Mesenteric fat pad (tissue), 1 donor: Measurements from ENCODE around the gene NCAPH2. TPM values are rescaled to one million over a fixed set of nuclear protein-coding genes. Genes with fewer than 3 reads are reported as not detected.
"Not testable (repeated sequence)": the region's sequence is repeated elsewhere in the genome, so short reads cannot be mapped to it uniquely, and the experiment has no call there.

Experiments used
- DNase-seq: peaks from one replicate; pipeline ENCODE4 v3.0.0-alpha.2; 2020; ENCODE audit warnings: low spot score
- total RNA-seq: library from RNA; stranded (reverse); fragmentation: NEBNext Ultra II Directional; extraction: Animal tissue kit (Norgen Biotek cat#: 25700); gene quantifications from one replicate; pipeline ENCODE4 v1.2.1, GENCODE V29; 2021
- donor health status: DM: yes; HTN: yes; CAD: no.

Gene NCAPH2
- total RNA-seq, 1 donor from 2014 or later: 25.0 TPM

DNA sequence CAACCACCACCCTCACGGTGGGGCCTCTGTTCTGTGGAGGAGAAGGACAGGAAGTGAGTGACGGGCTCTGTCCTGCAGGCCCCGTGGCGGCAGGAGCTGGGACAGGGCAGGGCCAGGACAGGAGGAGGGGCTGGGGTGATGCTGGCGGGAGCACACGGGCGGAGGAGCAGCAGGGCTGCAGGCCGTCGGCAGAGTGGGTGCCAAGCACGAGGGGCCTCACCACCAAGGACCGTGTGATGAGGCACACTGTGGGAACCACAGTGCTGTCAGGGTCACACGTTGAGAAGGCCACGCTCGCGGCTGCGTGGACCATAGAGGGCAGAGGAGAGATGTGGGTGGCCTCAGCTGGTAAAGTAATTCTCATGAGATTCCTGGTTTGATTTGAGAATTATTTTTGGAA lies 8.9 kb downstream of the NCAPH2 start:
- DNase-seq: no peak

DNA sequence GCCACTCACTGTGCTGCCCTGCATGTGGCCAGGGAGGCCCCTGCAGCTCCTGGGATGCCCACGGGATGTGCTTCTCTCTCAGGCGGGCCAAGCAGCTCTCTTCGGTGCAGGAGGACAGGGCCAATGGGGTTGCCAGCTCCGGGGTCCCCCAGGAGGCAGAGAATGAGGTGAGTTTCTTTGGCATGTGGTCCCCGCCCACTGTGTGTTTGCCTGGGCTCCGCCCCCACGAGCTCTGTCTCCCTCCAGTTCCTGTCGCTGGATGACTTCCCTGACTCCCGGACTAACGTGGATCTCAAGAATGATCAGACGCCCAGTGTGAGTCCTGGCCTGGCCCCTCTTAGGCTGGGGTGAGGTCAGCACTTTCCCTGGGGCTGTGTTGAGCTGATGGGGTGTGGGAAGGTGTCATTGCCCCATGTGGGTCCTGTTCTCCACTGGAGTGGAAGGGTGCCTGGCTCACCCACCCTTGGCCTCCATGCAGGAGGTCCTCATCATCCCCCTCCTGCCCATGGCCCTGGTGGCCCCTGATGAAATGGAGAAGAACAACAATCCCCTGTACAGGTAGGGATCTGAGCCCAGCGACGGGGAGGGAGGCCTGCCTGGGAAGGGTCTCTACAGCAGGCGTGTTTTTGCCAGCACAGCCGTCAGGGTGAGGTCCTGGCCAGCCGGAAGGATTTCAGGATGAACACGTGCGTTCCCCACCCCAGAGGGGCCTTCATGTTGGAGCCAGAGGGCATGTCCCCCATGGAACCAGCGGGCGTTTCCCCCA lies 9.7 kb downstream of the NCAPH2 start:
- DNase-seq: no peak

GRCh38 chr22:50518606-50519005 lies 10.6 kb downstream of the NCAPH2 start:
- DNase-seq: no peak

GRCh38 chr22:50519151-50519550 lies 11.1 kb downstream of the NCAPH2 start:
- DNase-seq: no peak

DNA sequence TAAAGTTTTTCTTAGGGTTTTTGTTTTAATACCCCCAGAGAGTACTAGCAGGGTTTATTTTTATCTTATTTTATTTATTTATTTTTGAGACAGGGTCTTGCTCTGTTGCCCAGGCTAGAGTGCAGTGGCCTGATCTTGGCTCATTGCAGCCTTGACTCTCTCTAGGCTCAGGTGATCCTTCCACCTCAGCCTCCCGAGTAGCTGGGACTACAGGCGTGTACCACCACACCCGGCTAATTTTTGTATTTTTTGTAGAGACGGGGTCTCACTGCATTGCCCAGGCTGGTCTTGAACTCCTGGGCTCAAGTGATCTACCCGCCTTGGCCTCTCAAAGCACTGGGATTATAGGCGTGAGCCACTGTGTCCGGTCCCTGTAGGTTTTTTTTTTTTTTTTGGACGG lies 12.2 kb downstream of the NCAPH2 start:
- not testable (repeated sequence) for DNase-seq

DNA sequence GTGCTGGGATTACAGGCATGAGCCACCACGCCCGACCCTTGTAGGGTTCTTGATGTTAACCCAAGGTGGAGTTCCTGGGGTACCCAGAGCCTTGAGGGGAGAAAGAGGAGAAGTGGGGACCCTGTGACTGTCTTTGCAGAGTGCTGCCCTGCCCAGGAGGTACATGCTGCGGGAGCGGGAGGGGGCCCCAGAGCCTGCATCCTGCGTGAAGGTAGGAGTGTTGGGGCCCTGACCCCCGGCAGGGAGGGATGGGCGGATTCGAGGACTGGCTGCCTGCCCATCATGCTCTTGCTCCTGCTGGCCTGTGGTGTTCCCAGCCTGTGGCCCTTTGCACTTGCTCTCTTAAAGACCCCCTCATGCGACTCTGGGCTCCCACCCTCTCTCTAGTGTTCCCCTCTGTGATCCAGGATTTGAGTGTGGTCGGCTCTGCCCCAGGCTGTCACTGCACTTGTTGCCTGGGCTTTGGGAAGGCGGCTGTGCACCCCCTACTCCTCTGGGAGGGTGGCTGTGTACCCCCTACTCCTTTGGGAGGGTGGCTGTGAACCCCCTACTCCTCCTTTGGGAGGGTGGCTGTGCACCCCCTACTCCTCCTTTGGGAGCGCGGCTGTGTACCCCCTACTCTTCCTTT lies 12.9 kb downstream of the NCAPH2 start:
- no peak for DNase-seq

DNA sequence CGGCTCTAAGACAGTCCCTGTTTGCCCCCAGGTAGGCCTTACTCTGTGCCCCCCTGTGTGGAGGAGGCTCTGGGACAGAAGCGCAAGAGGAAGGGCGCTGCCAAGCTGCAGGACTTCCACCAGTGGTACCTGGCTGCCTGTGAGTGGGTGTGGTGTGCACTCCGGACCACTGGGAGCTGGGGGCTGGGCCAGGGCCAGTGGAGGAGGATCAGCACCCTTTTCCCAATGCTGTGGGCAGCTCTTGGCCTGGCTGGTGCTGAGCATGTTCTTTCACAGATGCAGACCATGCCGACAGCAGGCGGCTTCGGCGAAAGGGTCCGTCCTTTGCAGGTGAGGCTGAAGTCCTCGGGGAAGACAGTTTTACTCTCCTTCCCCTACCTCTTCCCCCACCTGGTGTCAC lies 13.7 kb downstream of the NCAPH2 start:
- no peak for DNase-seq

DNA sequence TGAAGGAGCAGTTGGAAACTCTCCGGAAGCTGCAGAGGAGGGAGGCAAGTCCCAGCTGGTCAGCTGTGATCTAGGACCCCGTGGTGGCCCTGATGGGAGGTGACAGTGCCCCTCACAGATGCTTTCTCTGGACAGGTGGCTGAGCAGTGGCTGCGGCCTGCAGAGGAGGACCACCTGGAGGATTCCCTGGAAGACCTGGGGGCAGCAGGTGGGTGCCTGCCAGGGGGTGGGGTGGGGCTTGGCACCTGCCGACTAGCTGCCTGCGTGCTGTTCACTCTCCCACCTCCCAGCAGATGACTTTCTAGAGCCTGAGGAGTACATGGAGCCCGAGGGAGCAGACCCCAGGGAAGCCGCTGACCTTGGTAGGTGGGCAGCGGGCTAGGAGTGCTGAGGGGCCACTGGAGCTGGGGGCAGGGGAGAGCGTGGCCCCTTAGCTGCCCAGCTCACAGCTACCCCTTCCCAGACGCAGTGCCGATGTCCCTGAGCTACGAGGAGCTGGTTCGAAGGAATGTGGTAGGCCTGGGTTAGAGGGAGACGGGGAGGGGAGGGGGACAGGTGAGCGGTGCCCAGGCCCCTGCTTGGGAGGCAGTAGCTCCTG lies 14.3 kb downstream of the NCAPH2 start:
- DNase-seq: no peak

GRCh38 chr22:50522806-50523438 lies 14.9 kb downstream of the NCAPH2 start:
- DNase-seq: no peak

DNA sequence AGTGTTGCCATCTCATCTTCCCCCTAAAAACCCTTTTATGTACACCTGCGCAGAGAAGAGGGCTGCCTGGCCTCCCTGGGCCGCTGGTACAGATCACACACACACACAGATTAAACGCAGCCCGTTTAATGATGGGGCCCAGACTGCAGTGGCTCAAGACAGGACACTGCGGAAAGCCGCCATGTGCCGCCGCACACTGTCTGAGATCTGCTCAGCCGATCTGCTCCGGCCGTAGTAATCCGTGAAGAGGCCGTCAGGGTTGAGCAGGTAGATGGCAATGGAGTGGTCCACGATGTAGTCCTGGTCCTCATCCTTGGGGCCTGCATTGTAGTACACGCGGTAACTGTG lies 15.4 kb downstream of the NCAPH2 start:
- no peak for DNase-seq

- no peak for DNase-seq
Observed at GRCh38 chr22:50523806-50524675, 16.0 kb downstream of the NCAPH2 start.

- DNase-seq: no peak
Observed at GRCh38 chr22:50524676-50525103, 16.7 kb downstream of the NCAPH2 start.

DNA sequence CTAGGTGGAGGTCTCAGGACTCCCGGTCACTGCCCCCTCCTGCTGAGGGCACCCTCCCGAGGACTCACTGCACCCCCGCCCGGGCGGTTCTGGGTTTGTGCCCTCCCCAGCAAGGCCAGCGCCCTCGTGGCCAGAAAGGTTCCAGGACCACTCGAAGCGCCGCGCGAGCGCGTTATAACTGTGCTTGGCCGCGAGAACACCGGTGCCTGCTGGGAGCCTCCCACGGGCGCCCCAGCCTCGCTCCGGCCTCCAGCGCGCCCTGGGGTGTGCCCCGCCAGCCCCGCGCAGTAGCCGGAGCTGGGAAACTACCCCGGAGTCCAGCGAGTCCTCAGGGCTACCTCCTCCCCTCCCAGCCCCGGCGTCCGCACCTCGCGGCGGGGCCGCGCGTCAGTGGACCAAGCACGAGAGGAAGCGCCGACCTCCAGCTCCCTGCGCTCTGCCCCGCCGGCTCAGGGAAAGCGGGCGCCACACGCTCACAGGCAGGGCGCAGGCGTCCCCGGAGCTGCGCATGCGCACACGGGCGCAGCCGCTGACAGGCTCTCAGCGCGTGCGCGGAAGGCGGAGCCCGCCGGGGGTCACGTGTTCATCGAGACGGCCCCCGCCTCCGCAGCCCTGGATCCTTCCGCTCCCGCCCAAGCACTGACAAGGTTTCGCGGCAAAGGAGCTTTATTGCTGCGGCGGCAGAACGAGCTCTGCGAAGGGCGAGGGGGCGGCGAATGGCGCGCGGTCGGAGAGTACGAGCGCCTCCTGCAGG lies 17.3 kb downstream of the NCAPH2 start, which contains the start of gene SCO2:
Gene SCO2 (minus strand): TSS at position 495 of the 754 bp plus-strand sequence. CDS start 1,187 bp downstream, outside the sequence.
- DNase-seq: peak; percentile 99

GRCh38 chr22:50525858-50526107 lies 17.8 kb downstream of the NCAPH2 start:
- DNase-seq: no peak

DNA sequence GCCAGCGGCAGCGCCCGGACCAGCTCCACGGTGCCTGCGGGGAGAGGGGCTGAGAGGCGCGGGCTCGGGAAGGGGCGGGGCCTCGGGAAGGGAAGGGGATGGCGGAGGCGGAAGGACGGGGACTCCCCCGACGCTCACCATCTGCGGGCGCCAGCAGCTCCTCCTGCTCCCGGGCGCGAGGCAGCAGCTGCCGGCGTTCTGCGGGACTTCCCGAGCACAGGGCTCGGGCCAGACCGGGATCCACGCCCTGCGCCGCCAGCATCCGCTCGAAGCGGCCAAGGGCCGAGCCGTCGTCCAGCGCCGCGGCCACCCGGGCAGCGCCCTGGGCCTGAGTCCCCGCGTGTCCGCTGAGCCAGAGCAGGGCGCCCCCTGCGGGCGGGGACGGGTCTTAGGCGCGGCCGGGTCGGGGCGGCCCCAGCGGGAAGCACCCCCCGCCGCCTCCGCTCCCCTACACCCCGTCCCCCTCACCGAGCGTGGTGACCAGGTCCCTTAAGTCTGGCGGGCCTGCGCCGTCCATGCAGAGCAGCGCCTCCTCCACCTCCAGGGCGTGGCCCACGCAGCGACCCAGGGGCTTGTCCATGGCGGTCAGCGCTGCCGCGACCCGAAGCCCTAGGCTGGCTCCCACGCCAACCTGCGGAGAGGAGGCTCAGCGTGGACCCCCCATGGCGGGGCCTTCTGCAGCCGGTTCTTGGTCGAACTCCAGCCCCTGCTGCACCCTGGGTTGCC lies 18.2 kb downstream of the NCAPH2 start:
- no peak for DNase-seq

- DNase-seq: no peak
Observed at GRCh38 chr22:50526834-50527801, 19.1 kb downstream of the NCAPH2 start.

DNA sequence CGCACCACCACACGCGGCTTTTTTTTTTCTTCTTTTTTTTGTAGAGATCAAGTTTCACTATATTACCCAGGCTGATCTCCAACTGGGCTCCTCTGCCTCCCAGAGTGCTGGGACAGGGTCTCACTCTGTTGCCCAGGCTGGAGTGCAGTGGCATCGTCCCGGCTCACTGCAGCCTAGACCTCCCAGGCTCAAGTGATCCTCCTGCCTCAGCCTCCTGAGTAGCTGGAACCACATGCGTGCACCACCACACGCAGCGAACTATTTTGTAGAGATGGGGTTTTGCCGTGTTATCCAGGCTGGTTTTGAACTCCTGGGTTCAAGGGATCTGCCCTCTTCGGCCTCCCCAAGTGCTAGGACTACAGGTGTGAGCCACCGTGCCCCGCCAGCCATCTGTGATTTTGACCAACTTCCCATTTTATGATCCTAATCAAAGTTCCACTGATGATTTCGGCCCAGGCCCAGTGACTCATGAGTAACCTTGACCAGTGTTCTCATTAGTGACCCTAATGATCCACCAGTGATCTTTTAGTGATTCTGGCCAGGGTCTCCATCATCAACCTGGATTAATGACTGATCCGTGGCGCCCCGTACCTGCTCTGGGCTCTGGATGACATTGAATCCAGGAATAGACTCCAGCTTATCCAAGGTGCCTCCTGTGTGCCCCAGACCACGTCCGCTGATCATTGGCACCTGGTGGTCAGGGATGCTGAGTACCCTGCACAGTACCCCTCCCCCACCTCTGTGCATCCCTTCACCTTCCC lies 20.1 kb downstream of the NCAPH2 start:
- no peak for DNase-seq
